Liver (tissue), 9 donors: ENCODE results near the gene FYB2. TPM values are rescaled to one million over a fixed set of nuclear protein-coding genes. Genes with fewer than 3 reads are reported as not detected.

Source experiments
- DNase-seq: peaks from one replicate; pipeline ENCODE4 v3.0.0-alpha.2; 2017; ENCODE audit warnings: low spot score
- H3K27ac ChIP-seq, 2 donors: one replicate each; pipeline ENCODE4 v1.7.0; 2013; ENCODE audit warnings: inconsistent platforms in 2 of 2, low read length in 2 of 2, control low read depth in 1 of 2, low read depth in 1 of 2, mild to moderate bottlenecking in 1 of 2
- H3K27me3 ChIP-seq, 4 donors: one replicate each; pipeline versions ENCODE4 v1.6.1 to v1.7.0; 2013; ENCODE audit warnings: low read length in 3 of 4, inconsistent platforms in 1 of 4, mild to moderate bottlenecking in 1 of 4, moderate library complexity in 1 of 4; ENCODE audit not compliant: control insufficient read depth in 4 of 4, insufficient read depth in 4 of 4
- H3K36me3 ChIP-seq, 4 donors: one replicate each; pipeline versions ENCODE4 v1.6.1 to v1.7.0; 2013; ENCODE audit warnings: low read length in 3 of 4, mild to moderate bottlenecking in 3 of 4, low read depth in 1 of 4, moderate library complexity in 1 of 4; ENCODE audit not compliant: control insufficient read depth in 4 of 4, insufficient read depth in 3 of 4
- H3K4me1 ChIP-seq, 4 donors: one replicate each; pipeline versions ENCODE4 v1.6.1 to v1.7.0; 2013; ENCODE audit warnings: low read length in 3 of 4, mild to moderate bottlenecking in 3 of 4, moderate library complexity in 1 of 4; ENCODE audit not compliant: control insufficient read depth in 4 of 4, insufficient read depth in 4 of 4
- H3K4me3 ChIP-seq, 3 donors: one replicate each; pipeline versions ENCODE4 v1.6.1 to v1.7.0; 2013; ENCODE audit warnings: low read length in 3 of 3, control low read depth in 1 of 3, low read depth in 1 of 3, mild to moderate bottlenecking in 1 of 3
- H3K9ac ChIP-seq, 2 donors: one replicate each; pipeline ENCODE4 v1.7.0; 2013; ENCODE audit warnings: low read length in 2 of 2, mild to moderate bottlenecking in 2 of 2, moderate library complexity in 2 of 2, control low read depth in 1 of 2, low read depth in 1 of 2
- H3K9me3 ChIP-seq, 4 donors: one replicate each; pipeline versions ENCODE4 v1.6.1 to v1.7.0; 2013; ENCODE audit warnings: low read length in 3 of 4; ENCODE audit not compliant: control insufficient read depth in 4 of 4
- FOXA1 ChIP-seq: IDR thresholded peaks from 2 replicates; pipeline ENCODE4 v1.6.1; 2016; ENCODE audit warnings: antibody characterized with exemption
- HNF4G ChIP-seq: IDR thresholded peaks from 2 replicates; pipeline ENCODE4 v1.6.1; 2016; ENCODE audit warnings: antibody characterized with exemption
- NR2F2 ChIP-seq: IDR thresholded peaks from 2 replicates; pipeline ENCODE4 v1.6.1; 2016; ENCODE audit warnings: antibody characterized with exemption
- RAD21 ChIP-seq, 2 donors: IDR thresholded peaks; 2 replicates each; pipeline ENCODE4 v1.6.1; 2016; ENCODE audit warnings: antibody characterized with exemption in 2 of 2, mild to moderate bottlenecking in 2 of 2
- RXRA ChIP-seq, 2 donors: IDR thresholded peaks; 2 replicates each; pipeline ENCODE4 v1.6.1; 2017 to 2018; ENCODE audit warnings: antibody characterized with exemption in 2 of 2, mild to moderate bottlenecking in 1 of 2
- SP1 ChIP-seq: IDR thresholded peaks from 2 replicates; pipeline ENCODE4 v1.6.1; 2018; ENCODE audit warnings: antibody characterized with exemption, mild to moderate bottlenecking
- TAF1 ChIP-seq: conservative IDR thresholded peaks from 2 replicates; pipeline ENCODE4 v1.6.1; 2016; ENCODE audit warnings: antibody characterized with exemption, mild to moderate bottlenecking
- YY1 ChIP-seq: IDR thresholded peaks from 2 replicates; pipeline ENCODE4 v1.6.1; 2016; ENCODE audit warnings: antibody characterized with exemption, mild to moderate bottlenecking
- WGBS: extraction: QIAGEN DNeasy Blood & Tissue Kit; methylation state at CpG from one replicate; pipeline ENCODE4 v1.1.7; 2013; 5-methylcytosine and 5-hydroxymethylcytosine counted together
- polyA plus RNA-seq, 2 donors: library from polyadenylated mRNA; stranded (reverse) in 1 of 2; unstranded in 1 of 2; fragments of 200-250 nt in 1 of 2; fragments of >200 nt in 1 of 2; fragmentation: Nextera tagmentation in 1 of 2; extraction: Ambion mirVana in 1 of 2; gene quantifications; one replicate each; pipeline versions ENCODE4 v1.2.1 to v1.2.3, GENCODE V29; 2013 to 2015
- total RNA-seq, 2 donors: library from RNA; depleted of rRNA; stranded (reverse); fragments of >200 nt; gene quantifications; one replicate each; pipeline ENCODE4 v1.2.3, GENCODE V29; 2014
- TF ChIP-seq, protein P1 (sequence below): IDR thresholded peaks from 2 replicates; pipeline ENCODE4 v1.6.1; 2016; ENCODE audit warnings: antibody characterized with exemption
- TF ChIP-seq, protein P2 (sequence below): IDR thresholded peaks from 2 replicates; pipeline ENCODE4 v1.6.1; 2016; ENCODE audit warnings: antibody characterized with exemption
- donor health status: healthy.
- donor health status: healthy.
- donor health status: healthy.
- donor health status: healthy.
- donor health status: healthy.

FYB2 gene
- total and polyA plus RNA-seq, 4 donors = 3.3 to 31.3 (median 16.2) TPM

DNA sequence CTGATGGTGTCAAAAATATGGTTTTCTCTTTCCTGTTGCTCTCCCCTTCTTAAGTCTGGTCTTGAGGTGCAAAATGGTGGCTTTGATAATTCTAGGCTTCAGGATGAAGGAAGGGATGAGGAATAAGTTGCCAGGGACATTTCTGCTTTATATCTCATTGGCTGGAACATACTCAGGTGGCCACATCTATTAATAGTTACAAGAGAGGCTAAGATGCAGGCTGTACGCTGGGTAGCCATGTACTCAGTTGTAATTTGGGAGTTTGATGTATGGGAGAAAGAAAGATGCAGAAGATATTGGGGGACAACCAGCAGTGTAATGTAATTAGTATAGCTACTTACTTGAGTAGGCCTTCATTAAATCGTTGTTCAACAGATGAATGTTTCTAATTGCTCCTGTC lies 148.9 kb downstream of the FYB2 start:
- Histone ChIP-seq H3K36me3 (no peaks in the 10 kb centered on the region), H3K9me3 (no peaks in the 10 kb centered on the region), H3K4me3 (no peak overlapping the region), H3K27ac (no peak overlapping the region), H3K9ac (no peak overlapping the region), H3K27me3 (no peaks in the 10 kb centered on the region), H3K4me1 (no peaks in the 10 kb centered on the region)
- 43% methylated on average over 2 of the region's 2 CpGs for WGBS
- DNase-seq = no peak
- no peak for TF ChIP-seq FOXA1
- no peak for TF ChIP-seq RXRA (IDR thresholded peaks at IDR 0.05)
- TF ChIP-seq YY1 = no peak
- no peak for TF ChIP-seq RAD21 (IDR thresholded peaks at IDR 0.05)
- no peak for TF ChIP-seq TAF1
- TF ChIP-seq SP1 = no peak
- TF ChIP-seq, protein P1, sequence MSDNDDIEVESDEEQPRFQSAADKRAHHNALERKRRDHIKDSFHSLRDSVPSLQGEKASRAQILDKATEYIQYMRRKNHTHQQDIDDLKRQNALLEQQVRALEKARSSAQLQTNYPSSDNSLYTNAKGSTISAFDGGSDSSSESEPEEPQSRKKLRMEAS = no peak
- TF ChIP-seq, protein P2, sequence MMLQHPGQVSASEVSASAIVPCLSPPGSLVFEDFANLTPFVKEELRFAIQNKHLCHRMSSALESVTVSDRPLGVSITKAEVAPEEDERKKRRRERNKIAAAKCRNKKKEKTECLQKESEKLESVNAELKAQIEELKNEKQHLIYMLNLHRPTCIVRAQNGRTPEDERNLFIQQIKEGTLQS = no peak
- no peak for TF ChIP-seq NR2F2
- TF ChIP-seq HNF4G = no peak

Other genes starting within 250 kb of the FYB2 start
- 10 to 100 TPM; 63.9 to 91.2 TPM for gene PLPP3, start 239.8 kb downstream of the FYB2 start, total RNA-seq
- gene PLPP3, start 239.8 kb downstream of the FYB2 start, polyA plus RNA-seq = 10 to 100 TPM; 46.1 to 71.3 TPM
- gene PRKAA2, start 174.1 kb downstream of the FYB2 start, total RNA-seq = 1 to 10 TPM; 2.3 to 2.7 TPM
- under 1 TPM; 0.33 to 0.92 TPM for gene PRKAA2, start 174.1 kb downstream of the FYB2 start, polyA plus RNA-seq
- 100 to 1,000 TPM; 144 to 669 TPM for gene C8A, start 35.4 kb upstream of the FYB2 start, total RNA-seq
- gene C8A, start 35.4 kb upstream of the FYB2 start, polyA plus RNA-seq = 100 to 1,000 TPM; 188 to 363 TPM
- 100 to 1,000 TPM; 151 to 703 TPM for gene C8B, start 146.6 kb upstream of the FYB2 start, total RNA-seq
- 100 to 1,000 TPM; 299 to 413 TPM for gene C8B, start 146.6 kb upstream of the FYB2 start, polyA plus RNA-seq